22Rv1 (cell line): Measurements from ENCODE around the gene NID2.

Source experiments
- ZFX ChIP-seq: fragments of 450-650 bp; IDR thresholded peaks from 2 replicates; pipeline ENCODE4 v1.6.1; 2017; ENCODE audit warnings: antibody characterized with exemption, borderline replicate concordance
- TF ChIP-seq, protein P1 (sequence below): fragments of 450-650 bp; IDR thresholded peaks from 2 replicates; pipeline ENCODE4 v1.5.1; 2017; ENCODE audit warnings: mild to moderate bottlenecking

- TF ChIP-seq, protein P1, sequence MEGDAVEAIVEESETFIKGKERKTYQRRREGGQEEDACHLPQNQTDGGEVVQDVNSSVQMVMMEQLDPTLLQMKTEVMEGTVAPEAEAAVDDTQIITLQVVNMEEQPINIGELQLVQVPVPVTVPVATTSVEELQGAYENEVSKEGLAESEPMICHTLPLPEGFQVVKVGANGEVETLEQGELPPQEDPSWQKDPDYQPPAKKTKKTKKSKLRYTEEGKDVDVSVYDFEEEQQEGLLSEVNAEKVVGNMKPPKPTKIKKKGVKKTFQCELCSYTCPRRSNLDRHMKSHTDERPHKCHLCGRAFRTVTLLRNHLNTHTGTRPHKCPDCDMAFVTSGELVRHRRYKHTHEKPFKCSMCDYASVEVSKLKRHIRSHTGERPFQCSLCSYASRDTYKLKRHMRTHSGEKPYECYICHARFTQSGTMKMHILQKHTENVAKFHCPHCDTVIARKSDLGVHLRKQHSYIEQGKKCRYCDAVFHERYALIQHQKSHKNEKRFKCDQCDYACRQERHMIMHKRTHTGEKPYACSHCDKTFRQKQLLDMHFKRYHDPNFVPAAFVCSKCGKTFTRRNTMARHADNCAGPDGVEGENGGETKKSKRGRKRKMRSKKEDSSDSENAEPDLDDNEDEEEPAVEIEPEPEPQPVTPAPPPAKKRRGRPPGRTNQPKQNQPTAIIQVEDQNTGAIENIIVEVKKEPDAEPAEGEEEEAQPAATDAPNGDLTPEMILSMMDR, result no peak
- TF ChIP-seq ZFX, result no peak
Measured at GRCh38 chr14:51959928-51960327, 108.9 kb downstream of the NID2 start.
